ENCODE results near the gene STRN3.
"Not testable (repeated sequence)": the region's sequence is repeated elsewhere in the genome, so short reads cannot be mapped to it uniquely, and the experiment has no call there.

STRN3 gene

GRCh38 chr14:31037709-31038221, 11.6 kb upstream of the STRN3 start:
- DNase-seq, result peak in 1 of 2 donors; percentile 46

GRCh38 chr14:31036552-31036951, 10.4 kb upstream of the STRN3 start:
- DNase-seq, result no peak

- DNase-seq, result no peak
Measured at GRCh38 chr14:31030469-31030868, 4.3 kb upstream of the STRN3 start.

GRCh38 chr14:31029016-31029970, 3.1 kb upstream of the STRN3 start:
- peak in 1 of 2 donors; percentile 3 for DNase-seq

GRCh38 chr14:31027847-31028246, 1.7 kb upstream of the STRN3 start:
- DNase-seq, result peak in 1 of 2 donors; percentile 40

- DNase-seq, result peak; percentile 92 to 94
Measured at GRCh38 chr14:31026450-31027235, 464 bp upstream of the STRN3 start.

- peak; percentile 6 to 34 for DNase-seq
Measured at GRCh38 chr14:31025367-31026076, 657 bp downstream of the STRN3 start, which contains the start of gene AP4S1. AP4S1 (plus strand) TSS chr14:31025649; CDS start chr14:31066197, 40,548 bp downstream.

GRCh38 chr14:31024577-31025366, 1.4 kb downstream of the STRN3 start:
- peak in 1 of 2 donors; percentile 3 for DNase-seq

- DNase-seq, result peak in 1 of 2 donors; percentile 9
Measured at GRCh38 chr14:31024010-31024480, 2.1 kb downstream of the STRN3 start.

GRCh38 chr14:31022386-31022785, 3.8 kb downstream of the STRN3 start:
- no peak for DNase-seq

- no peak for DNase-seq
Measured at GRCh38 chr14:31021576-31021949, 4.6 kb downstream of the STRN3 start.

- DNase-seq, result no peak
Measured at GRCh38 chr14:31020834-31021575, 5.2 kb downstream of the STRN3 start.

GRCh38 chr14:31018057-31018645, 8.0 kb downstream of the STRN3 start:
- no peak for DNase-seq

GRCh38 chr14:31013841-31014240, 12.3 kb downstream of the STRN3 start:
- DNase-seq, result no peak

GRCh38 chr14:31010935-31011334, 15.2 kb downstream of the STRN3 start:
- no peak for DNase-seq

- DNase-seq, result no peak
Measured at GRCh38 chr14:31009836-31010574, 16.2 kb downstream of the STRN3 start.

GRCh38 chr14:31006703-31007102, 19.5 kb downstream of the STRN3 start:
- no peak for DNase-seq

- DNase-seq, result not testable (repeated sequence)
Measured at GRCh38 chr14:31004007-31004406, 22.2 kb downstream of the STRN3 start.

GRCh38 chr14:31003284-31003683, 22.9 kb downstream of the STRN3 start:
- no peak for DNase-seq

- DNase-seq, result no peak
Measured at GRCh38 chr14:31001339-31001658, 24.9 kb downstream of the STRN3 start.
